Hepatocyte (in vitro differentiated cells): ENCODE results near the gene L3MBTL1. TPM values are rescaled to one million over a fixed set of nuclear protein-coding genes. Genes with fewer than 3 reads are reported as not detected.
A peak's percentile ranks its signal among the peaks of the same experiment; 100 is the strongest.
"Not testable (repeated sequence)": the region's sequence is repeated elsewhere in the genome, so short reads cannot be mapped to it uniquely, and the experiment has no call there.

Experiments
- DNase-seq: peaks from one replicate; pipeline ENCODE4 v3.0.0-alpha.2; 2016; ENCODE audit warnings: low spot score
- H2AFZ ChIP-seq: fragments of 200-600 bp; sonication (generic); 2 replicates; pipeline ENCODE4 v1.6.0; 2016; ENCODE audit warnings: antibody characterized with exemption, mild to moderate bottlenecking
- H3K27ac ChIP-seq: fragments of 200-600 bp; sonication (generic); 2 replicates; pipeline ENCODE4 v1.5.1; 2016; ENCODE audit warnings: mild to moderate bottlenecking
- H3K27me3 ChIP-seq: fragments of 200-600 bp; sonication (generic); 2 replicates; pipeline ENCODE4 v1.6.1; 2016
- H3K36me3 ChIP-seq: fragments of 200-600 bp; sonication (generic); replicated peaks from 2 replicates; pipeline ENCODE4 v1.5.1; 2016; ENCODE audit warnings: low read depth; ENCODE audit not compliant: insufficient read depth
- H3K4me1 ChIP-seq: fragments of 200-600 bp; sonication (generic); 2 replicates; pipeline ENCODE4 v1.5.1; 2016; ENCODE audit warnings: mild to moderate bottlenecking, moderate library complexity; ENCODE audit not compliant: insufficient read depth
- H3K4me2 ChIP-seq: fragments of 200-600 bp; sonication (generic); 2 replicates; pipeline ENCODE4 v1.6.0; 2016
- H3K4me3 ChIP-seq: fragments of 200-600 bp; sonication (generic); 2 replicates; pipeline ENCODE4 v1.5.1; 2016; ENCODE audit warnings: mild to moderate bottlenecking
- H3K79me2 ChIP-seq: fragments of 200-600 bp; sonication (generic); 2 replicates; pipeline ENCODE4 v1.6.0; 2017; ENCODE audit warnings: mild to moderate bottlenecking
- H3K9me2 ChIP-seq: fragments of 200-600 bp; sonication (generic); replicated peaks from 2 replicates; pipeline ENCODE4 v1.6.0; 2017; ENCODE audit warnings: mild to moderate bottlenecking; ENCODE audit not compliant: insufficient read depth
- H3K9me3 ChIP-seq: fragments of 200-600 bp; sonication (generic); 2 replicates; pipeline ENCODE4 v1.5.1; 2016; ENCODE audit warnings: low read depth, mild to moderate bottlenecking
- H4K20me1 ChIP-seq: fragments of 200-600 bp; sonication (generic); 2 replicates; pipeline ENCODE4 v1.6.0; 2016; ENCODE audit warnings: mild to moderate bottlenecking; ENCODE audit not compliant: insufficient read depth, poor library complexity, severe bottlenecking
- CTCF ChIP-seq: fragments of 200-600 bp; sonication (generic); IDR thresholded peaks from 2 replicates; pipeline ENCODE4 v1.5.1; 2016; ENCODE audit warnings: antibody characterized with exemption, mild to moderate bottlenecking; ENCODE audit not compliant: poor library complexity
- EZH2 ChIP-seq: fragments of 200-600 bp; sonication (generic); IDR thresholded peaks from 2 replicates; pipeline ENCODE4 v1.6.1; 2016; ENCODE audit warnings: antibody characterized with exemption, mild to moderate bottlenecking, borderline replicate concordance
- EZH2phosphoT487 ChIP-seq: fragments of 200-600 bp; sonication (generic); IDR thresholded peaks from one replicate; pipeline ENCODE4 v1.6.1; 2018; ENCODE audit warnings: antibody characterized with exemption, mild to moderate bottlenecking, low read depth, moderate library complexity; ENCODE audit not compliant: unreplicated experiment, severe bottlenecking
- WGBS: methylation state at CpG from one replicate; pipeline ENCODE4 v1.1.6; 2016; ENCODE audit warnings: low lambda C conversion rate; ENCODE audit errors: missing lambda C conversion rate; 5-methylcytosine and 5-hydroxymethylcytosine counted together
- polyA plus RNA-seq: library from polyadenylated mRNA; unstranded; fragments of >200 nt; fragmentation: Nextera tagmentation; extraction: Ambion mirVana; gene quantifications from 2 replicates; pipeline ENCODE4 v1.2.1, GENCODE V29; 2016
- total RNA-seq: library from RNA; depleted of rRNA; stranded (reverse); fragments of >200 nt; gene quantifications from 2 replicates; pipeline ENCODE4 v1.2.3, GENCODE V29; 2014

Gene L3MBTL1
- total and polyA plus RNA-seq, 2 experiments from 2014 or later: 7.5 to 7.9 TPM

GRCh38 chr20:43495388-43495787 lies 12.1 kb upstream of the L3MBTL1 start:
- WGBS: 44% methylated on average over 2 of the region's 2 CpGs
- no peaks in the 10 kb centered on the region for H3K27me3 ChIP-seq
- no peak overlapping the region for H3K4me3 ChIP-seq
- TF ChIP-seq EZH2: no peak
- TF ChIP-seq CTCF: no peak
- TF ChIP-seq EZH2phosphoT487: no peak
- H4K20me1 ChIP-seq: no peaks in the 10 kb centered on the region
- no peak overlapping the region for H3K27ac ChIP-seq
- no peaks in the 10 kb centered on the region for H3K9me3 ChIP-seq
- no peaks in the 10 kb centered on the region for H3K79me2 ChIP-seq
- H3K36me3 ChIP-seq: no peaks in the 10 kb centered on the region
- no peak overlapping the region for H2AFZ ChIP-seq
- DNase-seq: no peak
- H3K4me2 ChIP-seq: no peak overlapping the region
- H3K9me2 ChIP-seq: no peaks in the 10 kb centered on the region
- H3K4me1 ChIP-seq: no peaks in the 10 kb centered on the region

GRCh38 chr20:43502021-43502420 lies 5.5 kb upstream of the L3MBTL1 start:
- H3K9me2 ChIP-seq, H4K20me1 ChIP-seq, H3K36me3 ChIP-seq, H3K27ac ChIP-seq, DNase-seq, H3K4me1 ChIP-seq, H3K9me3 ChIP-seq, H3K4me2 ChIP-seq, H2AFZ ChIP-seq, H3K4me3 ChIP-seq, H3K79me2 ChIP-seq: not testable (repeated sequence)
- 92% methylated on average over 7 of the region's 8 CpGs for WGBS
- peaks cover 15% of the 10 kb centered on the region for H3K27me3 ChIP-seq

- 95% methylated on average over 7 of the region's 7 CpGs for WGBS
- DNase-seq: no peak
- peaks cover 5% of the 10 kb centered on the region for H3K4me1 ChIP-seq
- H4K20me1 ChIP-seq: no peaks in the 10 kb centered on the region
- H3K9me3 ChIP-seq: no peaks in the 10 kb centered on the region
- H3K9me2 ChIP-seq: no peaks in the 10 kb centered on the region
- H3K4me2 ChIP-seq: no peak overlapping the region
- no peak overlapping the region for H2AFZ ChIP-seq
- H3K27ac ChIP-seq: no peak overlapping the region
- H3K36me3 ChIP-seq: no peaks in the 10 kb centered on the region
- TF ChIP-seq EZH2phosphoT487: no peak
- TF ChIP-seq EZH2: no peak
- TF ChIP-seq CTCF: no peak
- H3K27me3 ChIP-seq: peaks cover 15% of the 10 kb centered on the region
- H3K79me2 ChIP-seq: no peaks in the 10 kb centered on the region
- H3K4me3 ChIP-seq: no peak overlapping the region
Measured at GRCh38 chr20:43506238-43506637, 1.3 kb upstream of the L3MBTL1 start.

GRCh38 chr20:43508106-43508505 lies 609 bp downstream of the L3MBTL1 start:
- peaks cover 15% of the 10 kb centered on the region for H3K27me3 ChIP-seq
- peak; percentile 27 for DNase-seq
- H2AFZ ChIP-seq: peak overlapping the region; percentile 93
- peaks cover 5% of the 10 kb centered on the region for H3K4me1 ChIP-seq
- TF ChIP-seq CTCF: no peak
- no peak for TF ChIP-seq EZH2phosphoT487
- no peaks in the 10 kb centered on the region for H3K79me2 ChIP-seq
- H3K9me3 ChIP-seq: no peaks in the 10 kb centered on the region
- H3K27ac ChIP-seq: no peak overlapping the region
- WGBS: 8% methylated on average over 22 of the region's 22 CpGs
- peak overlapping the region; percentile 53 for H3K4me3 ChIP-seq
- no peaks in the 10 kb centered on the region for H3K36me3 ChIP-seq
- no peaks in the 10 kb centered on the region for H3K9me2 ChIP-seq
- no peaks in the 10 kb centered on the region for H4K20me1 ChIP-seq
- H3K4me2 ChIP-seq: peak overlapping the region; percentile 93
